K562 (cell line): ENCODE results near the gene GLIPR2. TPM values are rescaled to one million over a fixed set of nuclear protein-coding genes. Genes with fewer than 3 reads are reported as not detected.
A peak's percentile ranks its signal among the peaks of the same experiment; 100 is the strongest.

Source experiments
- CBX1 ChIP-seq: sonication (generic); IDR thresholded peaks from 2 replicates; pipeline ENCODE4 v1.6.1; 2016; ENCODE audit warnings: antibody characterized with exemption, low read depth, mild to moderate bottlenecking
- CSDE1 ChIP-seq, 2 experiments: fragments of 450-650 bp; IDR thresholded peaks; 2 replicates each; pipeline ENCODE4 v1.6.1; 2016; ENCODE audit warnings: mild to moderate bottlenecking in 1 of 2
- GATA2 ChIP-seq: sonication (generic); formaldehyde crosslinking; IDR thresholded peaks from 2 replicates; pipeline ENCODE4 v1.4.0; 2020; ENCODE audit warnings: mild to moderate bottlenecking, missing genetic modification reagents
- HOXB6 ChIP-seq: fragments of 250-450 bp; sonication (Bioruptor Pico); IDR thresholded peaks from 2 replicates; pipeline ENCODE4 v1.5.1; 2022; ENCODE audit warnings: mild to moderate bottlenecking, borderline replicate concordance
- IRF2 ChIP-seq: sonication (generic); formaldehyde crosslinking; IDR thresholded peaks from 2 replicates; pipeline ENCODE4 v1.8.1; 2022; ENCODE audit warnings: mild to moderate bottlenecking, missing genetic modification reagents
- NONO ChIP-seq, 2 experiments: fragments of 200-400 bp in 1 of 2; fragments of 450-650 bp in 1 of 2; formaldehyde crosslinking in 1 of 2; IDR thresholded peaks; 2 replicates each; pipeline ENCODE4 v1.6.1; 2017; ENCODE audit warnings: low read depth in 2 of 2, mild to moderate bottlenecking in 2 of 2, moderate library complexity in 2 of 2, low read length in 1 of 2
- PHB ChIP-seq: fragments of 250-450 bp; sonication (Bioruptor Pico); IDR thresholded peaks from 2 replicates; pipeline ENCODE4 v1.5.0; 2021
- PHF8 ChIP-seq: fragments of 200-600 bp; sonication (generic); IDR thresholded peaks from 2 replicates; pipeline ENCODE4 v1.6.1; 2012; ENCODE audit warnings: mixed run types, mild to moderate bottlenecking, inconsistent platforms, low read length, moderate library complexity, borderline replicate concordance
- PURB ChIP-seq: sonication (generic); formaldehyde crosslinking; IDR thresholded peaks from 2 replicates; pipeline ENCODE4 v1.9.0; 2021; ENCODE audit warnings: low read depth, mild to moderate bottlenecking, missing genetic modification reagents
- RFX5 ChIP-seq: IDR thresholded peaks from 2 replicates; pipeline ENCODE4 v1.6.1; 2011; ENCODE audit warnings: low read depth, mild to moderate bottlenecking, improper control_type of control experiment, low read length
- RUNX1 ChIP-seq: sonication (generic); IDR thresholded peaks from 2 replicates; pipeline ENCODE4 v1.6.1; 2016; ENCODE audit warnings: antibody characterized with exemption, low read depth
- SNIP1 ChIP-seq: fragments of 450-650 bp; IDR thresholded peaks from 2 replicates; pipeline ENCODE4 v1.7.1; 2017; ENCODE audit warnings: low read depth, mild to moderate bottlenecking
- TFAM ChIP-seq: fragments of 250-450 bp; sonication (Bioruptor Pico); conservative IDR thresholded peaks from 2 replicates; pipeline ENCODE4 v1.5.0; 2021; ENCODE audit warnings: mild to moderate bottlenecking, moderate library complexity
- ZNF121 ChIP-seq: sonication (generic); formaldehyde crosslinking; conservative IDR thresholded peaks from 2 replicates; pipeline ENCODE4 v1.8.0; 2022; ENCODE audit warnings: missing genetic modification reagents
- ZNF444 ChIP-seq: fragments of 250-450 bp; sonication (Bioruptor Pico); IDR thresholded peaks from 2 replicates; pipeline ENCODE4 v1.4.0; 2020; ENCODE audit warnings: mild to moderate bottlenecking, moderate library complexity
- polyA plus RNA-seq, 8 experiments: library from polyadenylated mRNA; depleted of rRNA in 4 of 8; stranded (reverse) in 5 of 8; unstranded in 3 of 8; fragments of >200 nt; fragmentation: Nextera tagmentation in 2 of 8; fragmentation: Illumina TruSeq in 1 of 8; extraction: Ambion mirVana in 2 of 8; extraction: Trizol in 1 of 8; gene quantifications; 2 replicates each; pipeline versions ENCODE4 v1.2.1 to v1.2.3, GENCODE V29; 2011 to 2014; ENCODE audit warnings: inconsistent platforms in 1 of 8, missing spikeins in 1 of 8
- total RNA-seq, 7 experiments: library from RNA; depleted of rRNA in 6 of 7; stranded (reverse); fragments of >200 nt in 6 of 7; fragmentation: Illumina TruSeq in 2 of 7; extraction: Trizol in 2 of 7; gene quantifications; 2 replicates each; pipeline versions ENCODE4 v1.2.1 to v1.2.3, GENCODE V29; 2011 to 2021; ENCODE audit warnings: low replicate concordance in 1 of 7
- TF ChIP-seq, protein P1 (sequence below): fragments of 450-650 bp; IDR thresholded peaks from 2 replicates; pipeline ENCODE4 v1.6.1; 2016
- TF ChIP-seq, protein P2 (sequence below): fragments of 450-650 bp; formaldehyde crosslinking; IDR thresholded peaks from 2 replicates; pipeline ENCODE4 v1.4.0; 2022; ENCODE audit warnings: missing genetic modification characterization
- TF ChIP-seq, protein P3 (sequence below): fragments of 250-450 bp; sonication (Bioruptor Pico); IDR thresholded peaks from 2 replicates; pipeline ENCODE4 v1.5.0; 2020; ENCODE audit warnings: mild to moderate bottlenecking, borderline replicate concordance
- TF ChIP-seq, protein P4 (sequence below): fragments of 250-450 bp; sonication (Bioruptor Pico); IDR thresholded peaks from 2 replicates; pipeline ENCODE4 v1.4.0; 2020; ENCODE audit warnings: borderline replicate concordance

The GLIPR2 gene
- total and polyA plus RNA-seq, 9 of the 15 experiments (the other 6 are each of a cell fraction or from before 2014, with no cell fraction given) = 1.4 to 8.8 (median 2.9) TPM

DNA sequence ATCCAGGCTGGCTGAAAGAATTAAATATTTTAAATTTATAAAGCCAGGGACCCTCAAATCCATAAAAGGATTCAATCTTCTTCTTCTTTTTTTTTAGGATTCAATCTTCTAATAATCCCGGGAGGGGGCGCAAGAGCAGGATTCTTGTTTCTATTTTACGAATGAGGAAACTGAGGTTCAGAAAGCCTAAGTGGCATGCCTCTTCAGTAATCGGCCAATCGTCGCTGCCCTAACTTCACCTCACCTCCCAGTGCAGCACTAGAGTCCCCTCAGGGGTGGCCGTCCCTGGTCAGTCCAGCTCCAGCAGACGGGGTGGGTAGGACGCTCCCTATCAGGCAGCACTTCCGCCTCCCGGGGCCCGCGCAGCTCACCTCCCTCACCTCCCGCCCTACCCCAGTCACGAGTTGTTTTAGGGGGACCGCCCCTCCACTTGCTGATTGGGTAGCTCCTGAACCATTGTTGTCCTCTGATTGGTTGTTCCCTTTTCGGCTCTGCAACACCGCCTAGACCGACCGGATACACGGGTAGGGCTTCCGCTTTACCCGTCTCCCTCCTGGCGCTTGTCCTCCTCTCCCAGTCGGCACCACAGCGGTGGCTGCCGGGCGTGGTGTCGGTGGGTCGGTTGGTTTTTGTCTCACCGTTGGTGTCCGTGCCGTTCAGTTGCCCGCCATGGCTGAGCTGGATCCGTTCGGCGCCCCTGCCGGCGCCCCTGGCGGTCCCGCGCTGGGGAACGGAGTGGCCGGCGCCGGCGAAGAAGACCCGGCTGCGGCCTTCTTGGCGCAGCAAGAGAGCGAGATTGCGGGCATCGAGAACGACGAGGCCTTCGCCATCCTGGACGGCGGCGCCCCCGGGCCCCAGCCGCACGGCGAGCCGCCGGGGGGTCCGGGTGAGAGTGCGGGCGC is 54.1 kb downstream of the GLIPR2 start, which contains the start of gene CLTA (continued):
- peak; percentile 81; the same call in 1 of the 2 replicates for TF ChIP-seq CBX1
- TF ChIP-seq, protein P1, sequence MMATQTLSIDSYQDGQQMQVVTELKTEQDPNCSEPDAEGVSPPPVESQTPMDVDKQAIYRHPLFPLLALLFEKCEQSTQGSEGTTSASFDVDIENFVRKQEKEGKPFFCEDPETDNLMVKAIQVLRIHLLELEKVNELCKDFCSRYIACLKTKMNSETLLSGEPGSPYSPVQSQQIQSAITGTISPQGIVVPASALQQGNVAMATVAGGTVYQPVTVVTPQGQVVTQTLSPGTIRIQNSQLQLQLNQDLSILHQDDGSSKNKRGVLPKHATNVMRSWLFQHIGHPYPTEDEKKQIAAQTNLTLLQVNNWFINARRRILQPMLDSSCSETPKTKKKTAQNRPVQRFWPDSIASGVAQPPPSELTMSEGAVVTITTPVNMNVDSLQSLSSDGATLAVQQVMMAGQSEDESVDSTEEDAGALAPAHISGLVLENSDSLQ = 0 out of 2 replicates have a peak, but pooled peaks have one; percentile 29
- no peak for TF ChIP-seq GATA2 (CRISPR knock-in tag)
- TF ChIP-seq RUNX1 = no peak
- no peak for TF ChIP-seq PHB (CRISPR knock-in tag)
- no peak for TF ChIP-seq ZNF121 (CRISPR knock-in tag)
- TF ChIP-seq CSDE1 (IDR thresholded peaks at IDR 0.05) = no peak
- TF ChIP-seq, protein P2, sequence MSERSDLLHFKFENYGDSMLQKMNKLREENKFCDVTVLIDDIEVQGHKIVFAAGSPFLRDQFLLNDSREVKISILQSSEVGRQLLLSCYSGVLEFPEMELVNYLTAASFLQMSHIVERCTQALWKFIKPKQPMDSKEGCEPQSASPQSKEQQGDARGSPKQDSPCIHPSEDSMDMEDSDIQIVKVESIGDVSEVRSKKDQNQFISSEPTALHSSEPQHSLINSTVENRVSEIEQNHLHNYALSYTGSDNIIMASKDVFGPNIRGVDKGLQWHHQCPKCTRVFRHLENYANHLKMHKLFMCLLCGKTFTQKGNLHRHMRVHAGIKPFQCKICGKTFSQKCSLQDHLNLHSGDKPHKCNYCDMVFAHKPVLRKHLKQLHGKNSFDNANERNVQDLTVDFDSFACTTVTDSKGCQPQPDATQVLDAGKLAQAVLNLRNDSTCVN (CRISPR knock-in tag) = no peak
- TF ChIP-seq TFAM (CRISPR knock-in tag) = no peak
- no peak for TF ChIP-seq RFX5
- TF ChIP-seq SNIP1 = no peak
- no peak for TF ChIP-seq IRF2
- no peak for TF ChIP-seq PURB
- no peak for TF ChIP-seq ZNF444 (CRISPR knock-in tag)
- TF ChIP-seq HOXB6 (CRISPR knock-in tag) = no peak
- TF ChIP-seq, protein P3, sequence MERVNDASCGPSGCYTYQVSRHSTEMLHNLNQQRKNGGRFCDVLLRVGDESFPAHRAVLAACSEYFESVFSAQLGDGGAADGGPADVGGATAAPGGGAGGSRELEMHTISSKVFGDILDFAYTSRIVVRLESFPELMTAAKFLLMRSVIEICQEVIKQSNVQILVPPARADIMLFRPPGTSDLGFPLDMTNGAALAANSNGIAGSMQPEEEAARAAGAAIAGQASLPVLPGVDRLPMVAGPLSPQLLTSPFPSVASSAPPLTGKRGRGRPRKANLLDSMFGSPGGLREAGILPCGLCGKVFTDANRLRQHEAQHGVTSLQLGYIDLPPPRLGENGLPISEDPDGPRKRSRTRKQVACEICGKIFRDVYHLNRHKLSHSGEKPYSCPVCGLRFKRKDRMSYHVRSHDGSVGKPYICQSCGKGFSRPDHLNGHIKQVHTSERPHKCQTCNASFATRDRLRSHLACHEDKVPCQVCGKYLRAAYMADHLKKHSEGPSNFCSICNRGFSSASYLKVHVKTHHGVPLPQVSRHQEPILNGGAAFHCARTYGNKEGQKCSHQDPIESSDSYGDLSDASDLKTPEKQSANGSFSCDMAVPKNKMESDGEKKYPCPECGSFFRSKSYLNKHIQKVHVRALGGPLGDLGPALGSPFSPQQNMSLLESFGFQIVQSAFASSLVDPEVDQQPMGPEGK (CRISPR knock-in tag) = no peak
- peak; percentile 90 for TF ChIP-seq PHF8
- 0 out of 4 replicates have a peak, but pooled peaks of 1 of the 2 experiments have one; percentile 19 for TF ChIP-seq NONO (IDR thresholded peaks at IDR 0.05; ENCODE audit: low read depth in 2 of 2, low read length in 1 of 2)
- TF ChIP-seq, protein P4, sequence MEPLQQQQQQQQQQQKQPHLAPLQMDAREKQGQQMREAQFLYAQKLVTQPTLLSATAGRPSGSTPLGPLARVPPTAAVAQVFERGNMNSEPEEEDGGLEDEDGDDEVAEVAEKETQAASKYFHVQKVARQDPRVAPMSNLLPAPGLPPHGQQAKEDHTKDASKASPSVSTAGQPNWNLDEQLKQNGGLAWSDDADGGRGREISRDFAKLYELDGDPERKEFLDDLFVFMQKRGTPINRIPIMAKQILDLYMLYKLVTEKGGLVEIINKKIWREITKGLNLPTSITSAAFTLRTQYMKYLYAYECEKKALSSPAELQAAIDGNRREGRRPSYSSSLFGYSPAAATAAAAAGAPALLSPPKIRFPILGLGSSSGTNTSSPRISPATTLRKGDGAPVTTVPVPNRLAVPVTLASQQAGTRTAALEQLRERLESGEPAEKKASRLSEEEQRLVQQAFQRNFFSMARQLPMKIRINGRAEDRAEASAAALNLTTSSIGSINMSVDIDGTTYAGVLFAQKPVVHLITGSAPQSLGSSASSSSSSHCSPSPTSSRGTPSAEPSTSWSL = no peak
